IMR-90 (cell line): ENCODE data around the gene COX11. TPM values are rescaled to one million over a fixed set of nuclear protein-coding genes. Genes with fewer than 3 reads are reported as not detected.

Experiments
- ATAC-seq: fragments of 200-7000 bp; cut with Tn5 transposase; 2 replicates; pipeline ENCODE4 v1.9.1; 2020; ENCODE audit warnings: low read depth, mild to moderate bottlenecking, moderate library complexity
- BruUV-seq: library from RNA; stranded (reverse); fragments of 400-500 nt; replicated peaks from 2 replicates; lab custom pipeline; 2021; lab: Mats Ljungman, UMichigan
- CTCF ChIA-PET: fragments of 300-600 bp; formaldehyde crosslinking; extraction: SDS; loops from one replicate; lab custom pipeline; 2021; ENCODE audit warnings: antibody characterized with exemption; lab: Yijun Ruan, JAX
- POLR2A ChIA-PET: fragments of 300-600 bp; sonication (Branson Sonifier 250); formaldehyde crosslinking; loops from one replicate; lab custom pipeline; 2022; ENCODE audit warnings: antibody characterized with exemption; ENCODE audit not compliant: unreplicated experiment; lab: Charles Lee
- DNase-seq: peaks from one replicate; pipeline ENCODE4 v3.0.0; 2013
- H2AFZ ChIP-seq: replicated peaks from 2 replicates; pipeline ENCODE3; 2013; ENCODE audit warnings: low read length, mild to moderate bottlenecking; ENCODE audit not compliant: poor library complexity
- H2AK5ac ChIP-seq: 2 replicates; pipeline ENCODE4 v1.6.1; 2013; ENCODE audit warnings: low read depth, low read length, inconsistent platforms
- H2AK9ac ChIP-seq: replicated peaks from 2 replicates; pipeline ENCODE3; 2013; ENCODE audit warnings: mild to moderate bottlenecking, low read depth, low read length, moderate library complexity; ENCODE audit not compliant: poor library complexity
- H2BK120ac ChIP-seq: 2 replicates; pipeline ENCODE4 v1.6.1; 2013; ENCODE audit warnings: low read depth, low read length, inconsistent platforms
- H2BK15ac ChIP-seq: 3 replicates; pipeline ENCODE4 v1.6.1; 2013; ENCODE audit warnings: low read depth, low read length, inconsistent platforms
- H2BK20ac ChIP-seq: 2 replicates; pipeline ENCODE4 v1.6.1; 2013; ENCODE audit warnings: low read depth, mild to moderate bottlenecking, inconsistent platforms, low read length, moderate library complexity
- H2BK5ac ChIP-seq: 2 replicates; pipeline ENCODE4 v1.6.1; 2013; ENCODE audit warnings: mild to moderate bottlenecking, low read depth, low read length, inconsistent platforms; ENCODE audit not compliant: poor library complexity, severe bottlenecking
- H3K14ac ChIP-seq: replicated peaks from 2 replicates; pipeline ENCODE4 v1.6.1; 2013; ENCODE audit warnings: low read depth, low read length, inconsistent platforms
- H3K18ac ChIP-seq: 2 replicates; pipeline ENCODE4 v1.6.1; 2013; ENCODE audit warnings: low read depth, low read length, control low read depth
- H3K23ac ChIP-seq: 2 replicates; pipeline ENCODE4 v1.6.1; 2013; ENCODE audit warnings: low read depth, low read length, inconsistent platforms
- H3K27ac ChIP-seq: 2 replicates; pipeline ENCODE4 v1.5.1; 2013; ENCODE audit warnings: mild to moderate bottlenecking, control low read depth, low read length; ENCODE audit not compliant: insufficient read depth
- H3K27me3 ChIP-seq: 2 replicates; pipeline ENCODE4 v1.6.1; 2013; ENCODE audit warnings: low read length; ENCODE audit not compliant: control insufficient read depth, insufficient read depth
- H3K36me3 ChIP-seq: 2 replicates; pipeline ENCODE4 v1.6.1; 2013; ENCODE audit warnings: low read length, mixed read lengths; ENCODE audit not compliant: control insufficient read depth, insufficient read depth
- H3K4ac ChIP-seq: 2 replicates; pipeline ENCODE4 v1.6.1; 2013; ENCODE audit warnings: low read depth, low read length, inconsistent platforms
- H3K4me1 ChIP-seq: 2 replicates; pipeline ENCODE4 v1.6.1; 2013; ENCODE audit warnings: low read length, mixed read lengths; ENCODE audit not compliant: control insufficient read depth, insufficient read depth
- H3K4me2 ChIP-seq: 2 replicates; pipeline ENCODE4 v1.6.1; 2013; ENCODE audit warnings: low read depth, mild to moderate bottlenecking, control low read depth, low read length, moderate library complexity
- H3K4me3 ChIP-seq: 2 replicates; pipeline ENCODE4 v1.5.1; 2013; ENCODE audit warnings: low read depth, mild to moderate bottlenecking, control low read depth, low read length, moderate library complexity; ENCODE audit not compliant: insufficient read depth
- H3K56ac ChIP-seq: 2 replicates; pipeline ENCODE4 v1.6.1; 2013; ENCODE audit warnings: low read length, inconsistent platforms; ENCODE audit not compliant: insufficient read depth; ENCODE audit errors: extremely low read depth
- H3K79me1 ChIP-seq, 2 experiments: 2 replicates each; pipeline ENCODE4 v1.6.1; 2013; ENCODE audit warnings: low read length in 2 of 2, inconsistent platforms in 1 of 2, low read depth in 1 of 2
- H3K9ac ChIP-seq: 2 replicates; pipeline ENCODE4 v1.6.1; 2013; ENCODE audit warnings: low read depth, low read length, control low read depth
- H3K9me1 ChIP-seq: 2 replicates; pipeline ENCODE4 v1.6.1; 2013; ENCODE audit warnings: low read length, inconsistent platforms; ENCODE audit not compliant: insufficient read depth
- H3K9me3 ChIP-seq: 2 replicates; pipeline ENCODE4 v1.6.1; 2013; ENCODE audit warnings: low read length; ENCODE audit not compliant: control insufficient read depth, insufficient read depth
- H4K20me1 ChIP-seq: 2 replicates; pipeline ENCODE4 v1.6.1; 2013; ENCODE audit warnings: low read length, inconsistent platforms; ENCODE audit not compliant: insufficient read depth
- H4K5ac ChIP-seq: 2 replicates; pipeline ENCODE4 v1.6.1; 2013; ENCODE audit warnings: mild to moderate bottlenecking, low read depth, low read length, control low read depth
- H4K8ac ChIP-seq, 2 experiments: 2 replicates each; pipeline ENCODE4 v1.6.1; 2013; ENCODE audit warnings: low read depth in 2 of 2, low read length in 2 of 2, control low read depth in 1 of 2, inconsistent platforms in 1 of 2
- H4K91ac ChIP-seq: 2 replicates; pipeline ENCODE4 v1.6.1; 2013; ENCODE audit warnings: low read depth, low read length, inconsistent platforms; ENCODE audit not compliant: insufficient read depth
- CHD1 ChIP-seq: IDR thresholded peaks from 2 replicates; pipeline ENCODE4 v1.6.1; 2012; ENCODE audit warnings: low read depth, low read length, improper control_type of control experiment
- CTCF ChIP-seq: conservative IDR thresholded peaks from 2 replicates; pipeline ENCODE4 v1.5.1; 2012; ENCODE audit warnings: mild to moderate bottlenecking, low read depth, low read length, improper control_type of control experiment
- MAFK ChIP-seq: IDR thresholded peaks from 2 replicates; pipeline ENCODE4 v1.6.1; 2012; ENCODE audit warnings: low read depth, low read length, improper control_type of control experiment
- NFE2L2 ChIP-seq: fragments of 150-350 bp; IDR thresholded peaks from 2 replicates; pipeline ENCODE4 v1.6.1; 2016; ENCODE audit warnings: low read depth, mild to moderate bottlenecking, low read length
- RAD21 ChIP-seq: IDR thresholded peaks from 2 replicates; pipeline ENCODE4 v1.6.1; 2012; ENCODE audit warnings: low read length, improper control_type of control experiment
- RCOR1 ChIP-seq: IDR thresholded peaks from 2 replicates; pipeline ENCODE4 v1.6.1; 2012; ENCODE audit warnings: mild to moderate bottlenecking, low read length, improper control_type of control experiment; ENCODE audit not compliant: insufficient replicate concordance
- SMC3 ChIP-seq: fragments of 150-350 bp; IDR thresholded peaks from 2 replicates; pipeline ENCODE4 v1.6.1; 2016; ENCODE audit warnings: low read depth, mild to moderate bottlenecking, antibody characterized with exemption, low read length, moderate library complexity
- USF2 ChIP-seq: fragments of 150-350 bp; IDR thresholded peaks from 2 replicates; pipeline ENCODE4 v1.6.1; 2017; ENCODE audit warnings: mild to moderate bottlenecking, antibody characterized with exemption, low read length, low read depth
- dilution Hi-C: fragments of 300-500 bp; cut with HindIII; formaldehyde crosslinking; loops from one replicate; pipeline ENCODE4 v1.14.3; 2018; ENCODE audit warnings: low sequenced_read_pairs; ENCODE audit not compliant: unreplicated experiment
- in situ Hi-C: fragments of 300-500 bp; cut with MboI; formaldehyde crosslinking; loops from 3 replicates; pipeline ENCODE4 v1.14.3; 2019; ENCODE audit warnings: low sequenced_read_pairs, inconsistent platforms, mixed read lengths
- intact Hi-C: fragments of 100-400 bp; cut with micrococcal nuclease; formaldehyde crosslinking; loops from 2 replicates; pipeline ENCODE4 v1.10.0; 2022
- polyA plus RNA-seq, 3 experiments: library from polyadenylated mRNA; depleted of rRNA; stranded (reverse); fragments of >200 nt; gene quantifications; 2 replicates each; pipeline ENCODE4 v1.2.3, GENCODE V29; 2012; ENCODE audit warnings: low replicate concordance in 1 of 3
- total RNA-seq: library from RNA; depleted of rRNA; stranded (reverse); fragments of >200 nt; gene quantifications from 2 replicates; pipeline ENCODE4 v1.2.3, GENCODE V29; 2012

COX11 gene
- total and polyA plus RNA-seq, 2 of the 4 experiments (the other 2 are of a cell fraction): 23.6 to 29.4 TPM

GRCh38 chr17:54983260-54983659 is 14.8 kb upstream of the COX11 start:
- Histone ChIP-seq H3K36me3 (peaks cover 2% of the 10 kb centered on the region; the same call in 1 of the 2 replicates), H3K4ac (no peak overlapping the region), H3K27me3 (no peaks in the 10 kb centered on the region), H4K8ac (no peak overlapping the region), H2AK9ac (no peak overlapping the region), H2AFZ (no peak overlapping the region), H3K4me1 (peaks cover 3% of the 10 kb centered on the region; the same call in 1 of the 2 replicates), H2AK5ac (no peak overlapping the region), H3K4me3 (no peak overlapping the region), H3K4me2 (no peak overlapping the region), H3K79me1 (peaks cover 6 to 12% of the 10 kb centered on the region in 2 experiments; a peak in 2 of 4 replicates), H3K23ac (no peak overlapping the region), H2BK5ac (no peak overlapping the region), H2BK20ac (no peak overlapping the region), H4K91ac (no peak overlapping the region), H3K9me1 (no peaks in the 10 kb centered on the region), H3K56ac (no peak overlapping the region), H3K27ac (no peak overlapping the region), H3K18ac (no peak overlapping the region), H4K5ac (no peak overlapping the region), H2BK15ac (no peak overlapping the region), H2BK120ac (no peak overlapping the region), H3K14ac (no peak overlapping the region), H3K9me3 (peaks cover 5% of the 10 kb centered on the region), H4K20me1 (no peaks in the 10 kb centered on the region), H3K9ac (no peak overlapping the region)
- in situ Hi-C loops (no loop called here), dilution Hi-C loops (no loop called here), intact Hi-C loops (no loop called here)
- DNase-seq: no peak
- ChIA-PET CTCF (no interaction called here), POLR2A (no interaction called here)
- no peak for ATAC-seq
- no peak for TF ChIP-seq NFE2L2
- no peak for TF ChIP-seq MAFK
- TF ChIP-seq SMC3: no peak
- no peak for TF ChIP-seq CHD1
- no peak for TF ChIP-seq RCOR1
- TF ChIP-seq RAD21: no peak
- no peak for TF ChIP-seq USF2
- no peak for TF ChIP-seq CTCF
- BruUV-seq: no TSS peak
